ENCODE results near the gene APPL2.

DNA sequence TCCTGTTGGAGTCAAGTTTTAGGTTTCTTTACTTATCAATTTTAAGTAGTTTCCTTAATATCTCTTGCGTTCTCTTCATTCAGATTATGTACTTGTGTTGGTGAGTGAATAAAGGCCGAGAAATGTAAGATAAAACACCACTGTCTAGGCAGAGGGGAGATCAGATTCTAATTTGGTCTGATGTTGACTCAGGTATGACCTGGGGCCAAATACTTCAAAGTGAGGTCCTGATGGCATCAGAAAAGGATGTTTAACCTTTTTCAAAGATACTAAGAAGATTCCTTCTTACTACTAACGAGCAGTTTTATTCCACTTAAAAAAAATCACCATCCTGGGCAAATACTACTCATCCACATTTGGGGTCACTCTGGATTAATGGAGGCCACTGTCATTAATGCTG, 26.9 kb downstream of the APPL2 start:
- TF ChIP-seq, protein P1, sequence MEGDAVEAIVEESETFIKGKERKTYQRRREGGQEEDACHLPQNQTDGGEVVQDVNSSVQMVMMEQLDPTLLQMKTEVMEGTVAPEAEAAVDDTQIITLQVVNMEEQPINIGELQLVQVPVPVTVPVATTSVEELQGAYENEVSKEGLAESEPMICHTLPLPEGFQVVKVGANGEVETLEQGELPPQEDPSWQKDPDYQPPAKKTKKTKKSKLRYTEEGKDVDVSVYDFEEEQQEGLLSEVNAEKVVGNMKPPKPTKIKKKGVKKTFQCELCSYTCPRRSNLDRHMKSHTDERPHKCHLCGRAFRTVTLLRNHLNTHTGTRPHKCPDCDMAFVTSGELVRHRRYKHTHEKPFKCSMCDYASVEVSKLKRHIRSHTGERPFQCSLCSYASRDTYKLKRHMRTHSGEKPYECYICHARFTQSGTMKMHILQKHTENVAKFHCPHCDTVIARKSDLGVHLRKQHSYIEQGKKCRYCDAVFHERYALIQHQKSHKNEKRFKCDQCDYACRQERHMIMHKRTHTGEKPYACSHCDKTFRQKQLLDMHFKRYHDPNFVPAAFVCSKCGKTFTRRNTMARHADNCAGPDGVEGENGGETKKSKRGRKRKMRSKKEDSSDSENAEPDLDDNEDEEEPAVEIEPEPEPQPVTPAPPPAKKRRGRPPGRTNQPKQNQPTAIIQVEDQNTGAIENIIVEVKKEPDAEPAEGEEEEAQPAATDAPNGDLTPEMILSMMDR (IDR thresholded peaks at IDR 0.05) = no peak
- no peak for TF ChIP-seq EP300 (IDR thresholded peaks at IDR 0.05)
